HG02938 (cell line): ENCODE measurements around the gene HUNK.

Experiments
- ATAC-seq: cut with Tn5 transposase; IDR thresholded peaks from one replicate; pipeline ENCODE4 v1.9.1; 2021; ENCODE audit warnings: mild to moderate bottlenecking, moderate library complexity; ENCODE audit not compliant: unreplicated experiment

The HUNK gene

GRCh38 chr21:31895077-31895835 is 22.4 kb downstream of the HUNK start:
- no peak for ATAC-seq

GRCh38 chr21:31896019-31896418 is 23.2 kb downstream of the HUNK start:
- ATAC-seq, result no peak

- ATAC-seq, result no peak
Measured at GRCh38 chr21:31897311-31897710, 24.5 kb downstream of the HUNK start.

GRCh38 chr21:31898933-31899630 is 26.3 kb downstream of the HUNK start:
- ATAC-seq, result no peak

- no peak for ATAC-seq
Measured at GRCh38 chr21:31900121-31900895, 27.5 kb downstream of the HUNK start.

GRCh38 chr21:31901315-31901714 is 28.5 kb downstream of the HUNK start:
- ATAC-seq, result no peak

GRCh38 chr21:31902438-31902837 is 29.6 kb downstream of the HUNK start:
- ATAC-seq, result no peak

- no peak for ATAC-seq
Measured at GRCh38 chr21:31903896-31904295, 31.1 kb downstream of the HUNK start.

GRCh38 chr21:31905503-31906451 is 33.0 kb downstream of the HUNK start:
- no peak for ATAC-seq

- no peak for ATAC-seq
Measured at GRCh38 chr21:31908106-31909031, 35.5 kb downstream of the HUNK start.

- ATAC-seq, result no peak
Measured at GRCh38 chr21:31909153-31910073, 36.6 kb downstream of the HUNK start.

- no peak for ATAC-seq
Measured at GRCh38 chr21:31910074-31910470, 37.3 kb downstream of the HUNK start.

GRCh38 chr21:31911138-31911907 is 38.5 kb downstream of the HUNK start:
- no peak for ATAC-seq

GRCh38 chr21:31912501-31912900 is 39.7 kb downstream of the HUNK start:
- ATAC-seq, result no peak

- no peak for ATAC-seq
Measured at GRCh38 chr21:31913182-31913608, 40.4 kb downstream of the HUNK start.

- ATAC-seq, result no peak
Measured at GRCh38 chr21:31914472-31914871, 41.7 kb downstream of the HUNK start.

- no peak for ATAC-seq
Measured at GRCh38 chr21:31915566-31915965, 42.7 kb downstream of the HUNK start.

GRCh38 chr21:31917108-31917507 is 44.3 kb downstream of the HUNK start:
- ATAC-seq, result no peak
